ENCODE results near the gene SBK3. TPM values are rescaled to one million over a fixed set of nuclear protein-coding genes. Genes with fewer than 3 reads are reported as not detected.

SBK3 gene
- total RNA-seq, 1 donor from 2014 or later, result not detected

- intact Hi-C loops (cut with DNase I), result no loop called here
- no peaks in the 10 kb centered on the region for H3K9me3 ChIP-seq
- no peak for TF ChIP-seq POLR2A (IDR thresholded peaks at IDR 0.05)
- no peak for TF ChIP-seq POLR2AphosphoS5 (IDR thresholded peaks at IDR 0.05; ENCODE audit: insufficient read depth in 1 of 2, low read depth in 1 of 2)
- TF ChIP-seq CTCF (IDR thresholded peaks at IDR 0.05), result no peak
- H3K4me1 ChIP-seq, result peaks cover 33% of the 10 kb centered on the region
- no peak for DNase-seq (ENCODE audit: extremely low spot score in 2 of 2)
- H3K27ac ChIP-seq, result peak overlapping the region; percentile 96
- H3K4me3 ChIP-seq, result no peak overlapping the region
- H3K36me3 ChIP-seq, result peaks cover 0 to 9% of the 10 kb centered on the region in 2 donors
- no peaks in the 10 kb centered on the region for H3K27me3 ChIP-seq
Observed at GRCh38 chr19:55495646-55496349, 49.5 kb downstream of the SBK3 start.

- H3K27me3 ChIP-seq, result no peaks in the 10 kb centered on the region
- no peaks in the 10 kb centered on the region for H3K9me3 ChIP-seq
- H3K36me3 ChIP-seq, result no peaks in the 10 kb centered on the region
- peak in 1 of 2 donors; percentile 29 for TF ChIP-seq POLR2A (IDR thresholded peaks at IDR 0.05)
- peak in 1 of 2 donors; percentile 89 for TF ChIP-seq POLR2AphosphoS5 (IDR thresholded peaks at IDR 0.05; ENCODE audit: insufficient read depth in 1 of 2, low read depth in 1 of 2)
- no peak for TF ChIP-seq CTCF (IDR thresholded peaks at IDR 0.05)
- H3K4me3 ChIP-seq, result peak overlapping the region; percentile 48 to 54
- peak in 1 of 2 donors; percentile 91 for DNase-seq (ENCODE audit: extremely low spot score in 2 of 2)
- intact Hi-C loops (cut with DNase I), result no loop called here
- peak overlapping the region; percentile 96 for H3K27ac ChIP-seq
- H3K4me1 ChIP-seq, result peaks cover 42% of the 10 kb centered on the region
Observed at GRCh38 chr19:55494172-55494761, 51.1 kb downstream of the SBK3 start.

GRCh38 chr19:55493645-55494171 is 51.6 kb downstream of the SBK3 start:
- peak overlapping the region; percentile 48 to 54 for H3K4me3 ChIP-seq
- intact Hi-C loops (cut with DNase I), result no loop called here
- no peak for DNase-seq (ENCODE audit: extremely low spot score in 2 of 2)
- no peaks in the 10 kb centered on the region for H3K36me3 ChIP-seq
- H3K27ac ChIP-seq, result peak overlapping the region; percentile 96
- peaks cover 47% of the 10 kb centered on the region for H3K4me1 ChIP-seq
- H3K9me3 ChIP-seq, result no peaks in the 10 kb centered on the region
- TF ChIP-seq CTCF (IDR thresholded peaks at IDR 0.05), result no peak
- TF ChIP-seq POLR2A (IDR thresholded peaks at IDR 0.05), result no peak
- no peak for TF ChIP-seq POLR2AphosphoS5 (IDR thresholded peaks at IDR 0.05; ENCODE audit: insufficient read depth in 1 of 2, low read depth in 1 of 2)
- H3K27me3 ChIP-seq, result no peaks in the 10 kb centered on the region

GRCh38 chr19:55493052-55493644 is 52.2 kb downstream of the SBK3 start:
- DNase-seq (ENCODE audit: extremely low spot score in 2 of 2), result no peak
- H3K4me3 ChIP-seq, result peak overlapping the region; percentile 48 to 54

More at GRCh38 chr19:55493052-55493644, 52.2 kb downstream of the SBK3 start:
- Histone ChIP-seq H3K9me3 (no peaks in the 10 kb centered on the region), H3K36me3 (no peaks in the 10 kb centered on the region), H3K27me3 (no peaks in the 10 kb centered on the region), H3K4me1 (peaks cover 53% of the 10 kb centered on the region), H3K27ac (peak overlapping the region; percentile 96)
- TF ChIP-seq POLR2A (IDR thresholded peaks at IDR 0.05), result peak in 1 of 2 donors; percentile 25
- no peak for TF ChIP-seq CTCF (IDR thresholded peaks at IDR 0.05)
- peak; percentile 13 to 51 for TF ChIP-seq POLR2AphosphoS5 (IDR thresholded peaks at IDR 0.05; ENCODE audit: insufficient read depth in 1 of 2, low read depth in 1 of 2)
- intact Hi-C loops (cut with DNase I), result no loop called here
